Activated effector memory CD4-positive, alpha-beta T cell treated with Interleukin-2 at 50 U/mL for 16 hours (primary cell): Measurements from ENCODE around the gene FAM193A.
A peak's percentile ranks its signal among the peaks of the same experiment; 100 is the strongest.
"Not testable (repeated sequence)": the region's sequence is repeated elsewhere in the genome, so short reads cannot be mapped to it uniquely, and the experiment has no call there.

Source experiments
- DNase-seq: peaks from one replicate; pipeline ENCODE4 v3.0.0-alpha.2; 2020

Gene FAM193A

GRCh38 chr4:2536193-2537010 is at the start of gene FAM193A:
Gene FAM193A, plus strand, starts transcription at chr4:2536647. Its CDS starts 269 bp downstream, at chr4:2536916.
- peak; percentile 99 for DNase-seq

- no peak for DNase-seq
These were observed 49.5 kb upstream of the FAM193A start for GRCh38 chr4:2486981-2487380.

DNA sequence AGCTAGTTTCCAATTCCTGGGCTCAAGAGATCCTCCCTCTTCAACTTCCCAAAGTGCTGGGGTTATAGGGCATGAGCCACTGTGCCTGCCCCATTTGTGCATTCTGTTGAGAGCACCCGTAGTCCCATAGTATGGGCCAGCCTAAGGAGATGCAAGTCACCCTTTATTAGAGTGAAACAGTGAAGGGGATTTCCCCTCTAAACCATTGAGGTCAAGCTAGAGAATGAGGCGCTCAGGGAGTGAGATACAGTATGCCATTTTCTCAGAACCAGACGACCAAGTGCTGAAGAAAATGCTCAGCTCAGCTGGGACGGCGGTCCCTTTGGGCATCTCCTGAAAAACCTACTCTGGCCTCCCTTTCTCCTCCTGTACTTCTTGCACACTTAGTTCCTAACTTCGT is 48.8 kb upstream of the FAM193A start:
- no peak for DNase-seq

DNA sequence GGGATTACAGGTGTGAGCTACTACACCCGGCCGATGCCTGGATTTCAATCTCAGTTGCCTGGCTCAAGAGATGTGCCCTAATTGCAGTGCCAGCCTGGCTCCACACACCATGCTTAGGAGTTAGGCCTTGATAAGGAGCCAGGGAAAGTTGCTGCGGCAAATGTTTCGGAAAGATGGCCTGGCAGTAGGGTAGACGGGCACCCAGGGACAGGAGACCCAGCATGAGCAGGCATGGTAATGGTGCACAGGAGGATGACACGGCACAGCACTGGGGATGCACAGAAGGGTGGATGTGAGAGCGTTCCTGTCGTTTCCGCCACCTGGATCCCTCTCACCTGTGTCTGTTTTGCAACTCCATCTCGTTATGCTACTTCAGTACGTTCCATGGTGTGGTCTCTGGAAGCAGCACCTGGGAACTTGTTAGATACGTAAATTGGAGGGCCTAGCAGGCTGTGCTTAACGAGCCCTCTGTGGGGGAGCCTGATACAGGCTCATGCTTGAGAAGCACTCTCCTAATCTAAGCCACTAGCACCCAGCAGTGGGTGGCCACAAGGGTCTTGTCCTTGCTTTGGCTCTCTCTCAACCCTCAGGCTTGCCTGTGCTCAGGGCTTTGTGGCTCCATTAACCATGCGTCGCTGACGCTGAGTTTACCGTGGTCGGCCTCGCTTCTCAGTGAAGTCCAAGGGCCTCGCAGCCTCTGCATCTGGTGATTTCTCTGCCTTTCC is 47.2 kb upstream of the FAM193A start:
- no peak for DNase-seq

DNA sequence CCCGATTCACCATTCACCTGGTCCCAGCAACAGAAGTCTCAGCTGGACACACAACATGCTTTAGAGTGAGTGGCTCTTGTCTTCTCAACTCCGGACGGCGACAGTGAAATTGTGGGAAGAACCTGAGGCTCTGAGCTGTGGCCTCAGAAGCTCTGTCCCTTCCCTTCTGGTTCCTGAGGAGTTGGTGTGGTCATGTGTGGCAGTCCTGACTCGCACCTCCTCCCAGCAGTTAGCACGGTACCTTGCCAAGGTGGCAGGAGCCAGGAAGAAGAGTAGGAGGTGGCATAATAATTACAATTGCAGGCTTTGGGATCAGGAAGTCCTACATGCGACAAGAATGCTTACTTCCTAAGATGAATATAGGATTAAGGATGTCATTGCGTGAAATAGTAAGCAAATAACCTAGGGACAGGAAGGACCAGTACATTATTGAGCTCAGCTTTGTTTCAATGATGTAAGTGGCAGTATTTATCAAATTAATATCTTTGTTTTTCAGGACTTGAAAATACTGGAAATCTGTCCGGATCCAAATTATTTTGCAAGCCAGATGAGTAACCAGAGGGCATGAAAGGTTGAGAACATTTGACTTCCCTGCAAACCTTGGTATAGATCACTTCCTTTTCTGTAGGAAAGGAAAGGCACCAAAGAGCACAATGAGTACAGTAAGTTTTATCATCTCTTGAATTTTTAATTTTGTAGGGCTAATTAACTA is 46.5 kb upstream of the FAM193A start:
- no peak for DNase-seq

DNA sequence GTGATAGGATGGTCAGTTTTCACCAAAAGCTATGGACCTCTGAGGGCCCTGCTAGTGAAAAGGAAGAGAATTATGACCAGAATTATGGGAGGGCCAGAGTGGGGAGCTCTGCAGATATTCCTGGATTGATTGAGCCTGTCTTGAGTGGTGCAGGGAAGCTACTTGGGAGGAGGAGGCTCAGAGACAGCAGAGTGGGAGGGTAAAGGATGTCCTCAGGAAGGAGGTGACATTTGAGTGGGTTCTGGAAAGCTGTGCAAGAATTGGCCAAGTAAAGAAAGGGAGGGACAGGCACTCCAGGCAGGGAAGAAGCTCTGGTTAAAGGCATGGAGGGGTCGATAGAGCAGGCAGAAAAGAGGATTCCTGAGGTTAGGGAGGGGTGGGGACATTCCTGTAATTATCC is 43.5 kb upstream of the FAM193A start:
- no peak for DNase-seq

- DNase-seq: no peak
These were observed 41.5 kb upstream of the FAM193A start for GRCh38 chr4:2494992-2495391.

- no peak for DNase-seq
These were observed 39.1 kb upstream of the FAM193A start for GRCh38 chr4:2497324-2497723.

DNA sequence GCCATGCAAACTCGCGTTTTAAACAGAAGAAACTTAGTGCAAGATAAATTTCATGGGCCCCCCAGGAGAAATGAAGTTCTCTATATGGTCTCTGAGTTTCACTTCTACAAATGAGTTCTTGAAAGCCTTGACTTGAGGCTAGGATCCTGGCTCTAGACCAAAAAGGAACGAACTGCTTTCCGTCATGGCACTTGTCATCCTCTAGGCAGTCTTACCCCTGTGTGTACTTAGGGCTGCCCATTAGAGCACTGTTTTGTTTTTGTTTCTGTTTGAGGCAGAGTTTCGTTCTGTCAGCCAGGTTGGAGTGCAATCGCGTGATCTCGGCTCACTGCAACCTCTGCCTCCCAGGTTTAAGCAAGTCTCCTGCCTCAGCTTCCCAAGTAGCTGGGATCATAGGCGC is 38.5 kb upstream of the FAM193A start:
- no peak for DNase-seq

DNA sequence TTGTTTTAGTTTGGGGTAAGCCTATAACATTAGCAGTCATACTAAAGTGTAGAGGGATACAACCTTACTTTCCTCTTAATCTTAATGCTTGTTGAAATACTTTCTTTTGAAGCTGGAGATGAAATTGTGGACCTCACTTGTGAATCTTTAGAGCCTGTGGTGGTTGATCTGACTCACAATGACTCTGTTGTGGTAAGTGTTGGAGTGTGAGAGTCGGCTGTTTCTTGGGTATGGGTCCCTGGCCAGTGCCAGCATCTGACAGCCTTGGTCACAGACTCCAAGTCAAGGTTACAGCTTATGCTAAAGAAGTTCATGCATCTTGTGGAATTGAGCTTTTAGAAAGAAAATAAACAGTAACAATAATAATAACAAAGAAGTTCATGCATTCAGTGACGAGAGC is 35.9 kb upstream of the FAM193A start:
- no peak for DNase-seq

- DNase-seq: no peak
These were observed 35.3 kb upstream of the FAM193A start for GRCh38 chr4:2501034-2501594.

GRCh38 chr4:2503809-2504208 is 32.6 kb upstream of the FAM193A start:
- DNase-seq: no peak

DNA sequence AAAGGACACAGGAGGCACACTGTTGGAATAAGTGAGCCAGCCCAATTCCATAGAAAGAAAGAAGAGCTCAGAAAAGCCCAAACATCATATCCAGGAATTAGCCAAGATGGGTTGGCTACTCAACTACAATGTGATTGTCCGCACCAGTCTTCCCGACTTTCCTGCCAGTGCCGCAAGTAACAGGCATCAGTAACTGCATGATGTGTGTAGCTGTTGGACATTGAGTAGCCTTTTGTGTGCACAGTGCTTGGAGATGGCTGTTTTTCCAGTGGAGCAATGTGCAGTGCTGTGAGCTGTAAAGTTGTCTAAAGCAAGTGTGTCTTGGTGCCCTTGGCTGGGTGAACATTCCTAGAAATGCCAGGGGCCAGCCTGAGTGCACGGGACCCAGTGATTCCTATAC is 29.2 kb upstream of the FAM193A start:
- DNase-seq: no peak

DNA sequence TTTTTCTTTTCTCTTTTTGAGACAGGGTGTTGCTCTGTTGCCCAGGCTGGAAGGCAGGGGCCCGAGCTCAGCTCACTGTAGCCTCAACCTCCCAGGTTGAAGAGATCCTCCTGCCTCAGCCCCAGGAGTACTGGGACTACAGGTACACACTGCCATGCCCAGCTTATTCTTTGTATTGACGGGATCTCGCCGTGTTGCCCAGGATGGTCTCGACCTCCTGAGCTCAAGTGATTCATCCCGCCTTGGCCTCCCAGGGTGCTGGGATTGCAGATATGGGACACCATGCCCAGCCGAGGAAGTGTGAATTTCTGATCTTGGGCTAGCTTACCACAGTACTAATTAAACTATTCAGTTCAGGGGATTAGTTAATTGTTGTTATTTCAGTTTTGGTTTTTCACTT is 28.6 kb upstream of the FAM193A start:
- DNase-seq: no peak

GRCh38 chr4:2510351-2511259 is 25.8 kb upstream of the FAM193A start:
- DNase-seq: no peak

DNA sequence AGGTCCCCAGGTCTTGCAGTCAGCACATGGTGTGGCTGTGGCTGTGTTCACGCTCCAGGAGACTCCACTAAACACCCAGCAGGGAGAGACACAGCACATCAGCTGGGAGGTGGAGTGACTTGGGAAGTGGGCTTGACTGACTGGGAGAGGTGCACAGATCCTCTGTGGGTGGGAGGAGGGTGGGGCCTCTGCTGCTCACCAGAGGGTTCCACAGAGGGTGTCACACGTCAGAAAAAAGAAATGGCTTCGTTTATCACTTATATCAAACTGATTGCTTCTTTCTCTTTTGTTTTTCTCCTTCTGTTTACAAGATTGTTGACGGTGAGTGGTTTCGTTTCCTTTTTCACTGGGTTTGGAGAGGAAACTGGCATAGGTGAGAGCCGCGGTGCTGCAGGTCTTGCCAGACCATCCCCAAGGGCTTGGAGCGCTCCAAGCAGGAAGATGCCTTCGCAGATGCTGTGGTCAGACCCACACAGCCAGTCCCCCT is 24.8 kb upstream of the FAM193A start:
- no peak for DNase-seq

DNA sequence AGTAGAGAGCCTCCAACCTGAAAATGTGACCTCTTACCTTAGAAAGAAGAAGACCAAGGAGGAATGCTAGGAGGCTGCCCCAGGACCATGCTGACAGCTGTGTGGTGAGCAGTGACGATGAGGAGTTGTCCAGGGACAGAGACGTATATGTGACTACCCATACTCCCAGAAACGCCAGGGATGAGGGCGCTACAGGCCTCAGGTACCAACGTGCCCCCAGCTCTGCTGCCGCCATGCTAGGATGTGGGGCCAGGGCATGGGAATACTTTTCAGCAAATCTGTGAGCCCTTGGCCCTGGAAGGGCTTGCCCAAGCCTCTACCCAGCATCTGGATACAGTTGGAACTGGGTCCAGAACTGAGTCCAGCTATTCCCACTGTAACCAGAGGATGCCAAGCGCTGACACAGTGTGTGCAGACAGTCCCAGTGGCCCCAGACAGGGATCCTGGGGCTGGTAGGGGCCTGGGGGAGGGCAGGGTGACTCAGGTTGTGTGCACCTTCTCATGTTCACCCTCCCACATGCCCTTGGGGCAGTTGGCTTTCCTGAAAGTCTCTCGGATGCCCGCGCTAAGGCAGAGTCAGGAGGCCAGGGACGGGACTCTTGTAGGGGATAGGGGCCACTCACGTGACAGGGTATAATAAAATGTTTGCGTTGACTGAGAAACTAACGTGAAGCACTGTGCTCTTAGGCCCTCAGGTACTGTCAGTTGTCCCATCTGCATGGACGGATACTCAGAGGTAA is 23.9 kb upstream of the FAM193A start:
- no peak for DNase-seq

DNA sequence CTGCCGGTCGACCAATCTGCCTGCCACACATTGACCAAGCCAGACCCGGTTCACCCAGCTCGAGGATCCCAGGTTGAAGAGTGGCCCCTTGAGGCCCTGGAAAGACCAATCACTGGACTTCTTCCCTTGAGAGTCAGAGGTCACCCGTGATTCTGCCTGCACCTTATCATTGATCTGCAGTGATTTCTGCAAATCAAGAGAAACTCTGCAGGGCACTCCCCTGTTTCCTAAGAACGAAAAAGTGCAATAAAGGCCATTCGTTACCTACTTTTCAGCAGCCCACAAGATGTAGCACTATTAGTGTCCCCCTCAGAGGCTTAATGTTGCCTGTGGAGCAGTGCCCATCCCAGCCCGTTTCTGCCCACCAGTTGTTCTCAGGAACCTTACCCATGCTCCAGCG is 22.3 kb upstream of the FAM193A start:
- not testable (repeated sequence) for DNase-seq

- DNase-seq: not testable (repeated sequence)
These were observed 21.5 kb upstream of the FAM193A start for GRCh38 chr4:2514944-2515343.

DNA sequence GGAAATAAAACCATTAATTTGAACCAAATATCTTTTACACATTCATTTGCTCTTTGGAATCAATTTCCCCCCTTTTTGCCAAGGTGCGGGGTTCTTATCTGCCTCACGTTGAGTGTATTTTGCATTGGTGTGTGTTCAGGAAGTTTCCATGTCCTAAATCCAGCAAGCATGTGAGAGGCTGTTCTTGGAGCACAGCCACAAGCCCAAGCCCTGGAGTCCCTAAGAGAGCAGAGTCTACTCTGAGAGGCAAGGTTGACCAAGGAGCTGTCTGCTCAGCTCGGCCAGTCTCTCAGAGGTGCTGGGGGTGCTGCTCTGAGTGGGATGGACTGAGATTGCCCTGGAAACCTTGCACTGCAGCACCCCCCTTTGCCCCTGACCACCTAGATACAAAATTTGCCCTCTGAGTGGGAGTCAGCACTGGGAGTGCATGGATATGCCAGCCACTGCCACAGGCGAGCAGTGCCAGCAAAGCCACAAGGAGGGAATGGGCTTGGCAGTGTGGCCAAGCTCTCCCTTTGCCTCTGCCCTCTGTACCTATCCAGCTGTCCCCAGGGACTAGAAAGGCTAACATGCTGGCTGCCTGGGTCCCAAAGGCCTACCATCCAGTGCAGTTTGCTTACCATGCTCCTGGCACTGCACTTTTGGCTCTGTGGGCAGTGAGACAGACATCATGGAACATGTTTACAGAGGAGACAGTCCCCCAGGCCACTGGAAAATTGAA is 20.5 kb upstream of the FAM193A start:
- DNase-seq: no peak

- DNase-seq: no peak
These were observed 19.8 kb upstream of the FAM193A start for GRCh38 chr4:2516635-2517034.
